Retinal pigment epithelial cell (primary cell): ENCODE measurements around the gene POU6F2.
A peak's percentile ranks its signal among the peaks of the same experiment; 100 is the strongest.

Experiments
- DNase-seq: peaks from one replicate; pipeline ENCODE4 v3.0.0-alpha.2; 2010; ENCODE audit warnings: low read depth
- H3K4me3 ChIP-seq: 2 replicates; pipeline ENCODE4 v1.5.1; 2011; ENCODE audit warnings: mild to moderate bottlenecking, low read length, control low read depth, moderate library complexity
- CTCF ChIP-seq: conservative IDR thresholded peaks from 2 replicates; pipeline ENCODE4 v1.5.1; 2011; ENCODE audit warnings: low read depth, low read length, control low read depth, inconsistent platforms

The POU6F2 gene

GRCh38 chr7:39415091-39415787, 437.5 kb downstream of the POU6F2 start:
- TF ChIP-seq CTCF: no peak
- DNase-seq: peak; percentile 89
- H3K4me3 ChIP-seq: no peak overlapping the region

- no peak overlapping the region for H3K4me3 ChIP-seq
- TF ChIP-seq CTCF: no peak
- no peak for DNase-seq
Measured at GRCh38 chr7:39416866-39417265, 439.2 kb downstream of the POU6F2 start.

- no peak overlapping the region for H3K4me3 ChIP-seq
- DNase-seq: no peak
- TF ChIP-seq CTCF: no peak
Measured at GRCh38 chr7:39417642-39418041, 439.9 kb downstream of the POU6F2 start.

- TF ChIP-seq CTCF: no peak
- no peak for DNase-seq
Measured at GRCh38 chr7:39421251-39421650, 443.5 kb downstream of the POU6F2 start.

GRCh38 chr7:39421661-39422060, 444.0 kb downstream of the POU6F2 start:
- DNase-seq: no peak
- no peak for TF ChIP-seq CTCF
- H3K4me3 ChIP-seq: no peak overlapping the region

More at GRCh38 chr7:39421251-39421650, 443.5 kb downstream of the POU6F2 start:
- H3K4me3 ChIP-seq: no peak overlapping the region

- no peak overlapping the region for H3K4me3 ChIP-seq
- DNase-seq: peak; percentile 73
- no peak for TF ChIP-seq CTCF
Measured at GRCh38 chr7:39428221-39428620, 450.5 kb downstream of the POU6F2 start.

- DNase-seq: no peak
- no peak for TF ChIP-seq CTCF
- no peak overlapping the region for H3K4me3 ChIP-seq
Measured at GRCh38 chr7:39429421-39429820, 451.7 kb downstream of the POU6F2 start.
